Mucosa of descending colon (tissue), 3 donors: ENCODE measurements around the gene UTP14C. TPM values are rescaled to one million over a fixed set of nuclear protein-coding genes. Genes with fewer than 3 reads are reported as not detected.
A peak's percentile ranks its signal among the peaks of the same experiment; 100 is the strongest.

ENCODE experiments used
- ATAC-seq: fragments of 200-7000 bp; cut with Tn5 transposase; one replicate; pipeline ENCODE4 v1.9.1; 2020; ENCODE audit warnings: mild to moderate bottlenecking, moderate library complexity
- DNase-seq, 3 donors: peaks; one replicate each; pipeline ENCODE4 v3.0.0-alpha.2; 2020
- H3K36me3 ChIP-seq: fragments of 200-600 bp; one replicate; pipeline ENCODE4 v1.8.0; 2021; ENCODE audit warnings: low read depth, mild to moderate bottlenecking
- H3K4me1 ChIP-seq: fragments of 200-600 bp; one replicate; pipeline ENCODE4 v1.8.0; 2021; ENCODE audit warnings: low read depth, mild to moderate bottlenecking
- H3K4me3 ChIP-seq: fragments of 200-600 bp; one replicate; pipeline ENCODE4 v1.8.0; 2021; ENCODE audit warnings: mild to moderate bottlenecking
- H3K9me3 ChIP-seq: fragments of 200-600 bp; one replicate; pipeline ENCODE4 v1.8.0; 2021; ENCODE audit warnings: mild to moderate bottlenecking
- CTCF ChIP-seq: fragments of 200-600 bp; IDR thresholded peaks from one replicate; pipeline ENCODE4 v1.8.0; 2022; ENCODE audit warnings: antibody characterized with exemption, mild to moderate bottlenecking
- intact Hi-C, 2 donors: fragments of 100-400 bp; cut with DNase I in 1 of 2; cut with micrococcal nuclease in 1 of 2; formaldehyde crosslinking; loops; one replicate each; pipeline versions ENCODE4 v1.11.0 to v1.11.1; 2022; cut with DNase I, micrococcal nuclease
- long read RNA-seq, 2 donors: library from polyadenylated mRNA; unstranded; transcript quantifications; one replicate each; pipeline ENCODE4 v2.0.0, GENCODE V29; 2019 to 2021
- total RNA-seq, 3 donors: library from RNA; stranded (reverse); fragmentation: NEBNext Ultra II Directional in 2 of 3; extraction: Animal tissue kit (Norgen Biotek cat#: 25700) in 2 of 3; gene quantifications; one replicate each; pipeline versions ENCODE4 v1.2.1 to v1.2.4, GENCODE V29; 2021 to 2023
- donor health status: DM: no; HTN: no; CAD: no; lungs with moderate emphysema.
- donor health status: DM: no; HTN: no; CAD: no.
- donor health status: DM: no; HTN: yes; CAD: no.

UTP14C gene
- total RNA-seq = 10 to 100 TPM; 17.4 to 21.9 (median 20.5) TPM
- long read RNA-seq, donor 1 = 0 reads
- long read RNA-seq, donor 2 = 0 reads

- intact Hi-C loops = no loop called here
- H3K9me3 ChIP-seq = no peaks in the 10 kb centered on the region
- TF ChIP-seq CTCF = no peak
- no peaks in the 10 kb centered on the region for H3K4me1 ChIP-seq
- DNase-seq (no peak), ATAC-seq (no peak)
- H3K4me3 ChIP-seq = no peak within 1 kb of the TSS
- H3K36me3 ChIP-seq = no peaks in the 10 kb centered on the region
Observed at GRCh38 chr13:52024481-52024880, at the start of gene UTP14C. Gene UTP14C (plus strand): TSS chr13:52024691. CDS start chr13:52028805, 4,114 bp downstream.

GRCh38 chr13:51976423-51976822, 48.1 kb upstream of the UTP14C start:
- H3K36me3 ChIP-seq = no peaks in the 10 kb centered on the region
- no peak for TF ChIP-seq CTCF
- no peak for ATAC-seq

GRCh38 chr13:51976890-51977289, 47.6 kb upstream of the UTP14C start:
- DNase-seq = no peak
- intact Hi-C loops = no loop called here
- no peak for ATAC-seq
- Histone ChIP-seq H3K36me3 (no peaks in the 10 kb centered on the region), H3K9me3 (no peaks in the 10 kb centered on the region), H3K4me1 (no peaks in the 10 kb centered on the region), H3K4me3 (no peak overlapping the region)
- no peak for TF ChIP-seq CTCF

More at GRCh38 chr13:51976423-51976822, 48.1 kb upstream of the UTP14C start:
- no peak for DNase-seq
- no peaks in the 10 kb centered on the region for H3K4me1 ChIP-seq
- no peaks in the 10 kb centered on the region for H3K9me3 ChIP-seq
- intact Hi-C loops = no loop called here
- no peak overlapping the region for H3K4me3 ChIP-seq

GRCh38 chr13:51977625-51978024, 46.9 kb upstream of the UTP14C start:
- DNase-seq (no peak), ATAC-seq (no peak)
- Histone ChIP-seq H3K36me3 (no peaks in the 10 kb centered on the region), H3K4me1 (no peaks in the 10 kb centered on the region), H3K4me3 (no peak overlapping the region), H3K9me3 (no peaks in the 10 kb centered on the region)
- intact Hi-C loops = no loop called here
- no peak for TF ChIP-seq CTCF

GRCh38 chr13:51978796-51979556, 45.5 kb upstream of the UTP14C start:
- no peaks in the 10 kb centered on the region for H3K36me3 ChIP-seq
- H3K9me3 ChIP-seq = no peaks in the 10 kb centered on the region
- TF ChIP-seq CTCF = no peak
- ATAC-seq = peak; percentile 99
- intact Hi-C loops = no loop called here
- no peak overlapping the region for H3K4me3 ChIP-seq
- peak in 1 of 3 donors; percentile 63 for DNase-seq
- no peaks in the 10 kb centered on the region for H3K4me1 ChIP-seq
